Measurements from ENCODE around the gene LCNL1.

The LCNL1 gene

DNA sequence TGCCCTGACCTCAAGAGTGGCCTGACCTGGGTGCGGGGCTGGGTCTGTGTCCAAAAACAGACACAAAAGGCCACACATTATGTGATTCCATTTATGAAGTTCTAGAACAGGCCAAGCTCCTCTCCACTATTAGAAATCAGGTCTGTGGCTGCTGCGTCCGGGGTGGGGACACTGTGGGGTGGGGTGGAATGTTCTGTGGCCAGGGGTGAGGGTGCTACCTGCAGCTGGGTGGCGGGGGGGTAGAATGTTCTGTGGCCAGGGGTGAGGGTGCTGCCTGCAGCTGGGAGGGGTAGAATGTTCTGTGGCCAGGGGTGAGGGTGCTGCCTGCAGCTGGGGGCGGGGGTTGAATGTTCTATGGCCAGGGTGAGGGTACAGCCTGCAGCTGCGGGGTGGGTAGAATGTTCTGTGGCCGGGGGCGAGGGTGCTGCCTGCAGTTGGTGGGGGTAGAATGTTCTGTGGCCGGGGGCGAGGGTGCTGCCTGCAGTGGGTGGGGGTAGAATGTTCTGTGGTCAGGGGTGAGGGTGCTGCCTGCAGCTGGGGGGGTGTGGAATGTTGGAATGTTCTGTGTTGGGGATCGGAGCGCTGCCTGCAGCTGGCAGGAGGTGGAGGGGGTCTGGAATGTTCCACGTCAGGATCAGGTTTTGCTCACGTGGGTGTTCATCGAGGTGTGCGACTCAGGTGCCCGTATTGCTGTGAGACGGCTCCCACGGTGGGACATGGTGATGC, 22.4 kb upstream of the LCNL1 start:
- Histone ChIP-seq H3K36me3 (ENCODE audit: control insufficient read depth, insufficient read depth, low read length) (no peaks in the 10 kb centered on the region), H3K27me3 (ENCODE audit: control insufficient read depth, insufficient read depth, low read length, poor library complexity, severe bottlenecking) (no peaks in the 10 kb centered on the region), H3K4me3 (ENCODE audit: insufficient read depth, low read depth, low read length) (no peak overlapping the region), H3K9me3 (ENCODE audit: control insufficient read depth, low read length) (no peaks in the 10 kb centered on the region), H3K27ac (ENCODE audit: insufficient read depth, low read depth, low read length, poor library complexity, severe bottlenecking) (no peak overlapping the region), H3K4me1 (ENCODE audit: control insufficient read depth, insufficient read depth, low read length) (peaks cover 10% of the 10 kb centered on the region)
- 93 to 95% methylated on average over 18 to 19 of the region's 19 CpGs for WGBS, 2 experiments

DNA sequence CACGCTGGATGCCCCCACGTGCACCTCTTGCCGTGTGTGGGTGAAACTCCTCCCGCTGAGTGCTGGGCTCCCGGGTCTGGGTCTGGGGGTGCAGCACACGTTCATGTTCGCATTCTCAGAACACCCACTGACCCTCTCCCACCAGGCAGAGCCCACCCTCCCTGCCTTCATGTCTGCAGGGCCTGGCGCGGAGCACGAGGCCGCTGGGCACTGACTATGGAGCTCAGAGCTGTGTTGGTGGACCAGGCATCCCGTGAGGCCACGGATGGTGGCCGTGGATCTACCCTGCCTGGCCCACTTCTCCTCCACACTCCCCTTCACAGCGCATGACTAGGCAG, 21.9 kb upstream of the LCNL1 start:
- no peak overlapping the region for H3K27ac ChIP-seq (ENCODE audit: insufficient read depth, low read depth, low read length, poor library complexity, severe bottlenecking)
- 94 to 97% methylated on average over 15 of the region's 15 CpGs for WGBS, 2 experiments
- no peaks in the 10 kb centered on the region for H3K27me3 ChIP-seq (ENCODE audit: control insufficient read depth, insufficient read depth, low read length, poor library complexity, severe bottlenecking)
- H3K4me3 ChIP-seq (ENCODE audit: insufficient read depth, low read depth, low read length): no peak overlapping the region
- H3K4me1 ChIP-seq (ENCODE audit: control insufficient read depth, insufficient read depth, low read length): peaks cover 12% of the 10 kb centered on the region
- no peaks in the 10 kb centered on the region for H3K36me3 ChIP-seq (ENCODE audit: control insufficient read depth, insufficient read depth, low read length)
- no peaks in the 10 kb centered on the region for H3K9me3 ChIP-seq (ENCODE audit: control insufficient read depth, low read length)

DNA sequence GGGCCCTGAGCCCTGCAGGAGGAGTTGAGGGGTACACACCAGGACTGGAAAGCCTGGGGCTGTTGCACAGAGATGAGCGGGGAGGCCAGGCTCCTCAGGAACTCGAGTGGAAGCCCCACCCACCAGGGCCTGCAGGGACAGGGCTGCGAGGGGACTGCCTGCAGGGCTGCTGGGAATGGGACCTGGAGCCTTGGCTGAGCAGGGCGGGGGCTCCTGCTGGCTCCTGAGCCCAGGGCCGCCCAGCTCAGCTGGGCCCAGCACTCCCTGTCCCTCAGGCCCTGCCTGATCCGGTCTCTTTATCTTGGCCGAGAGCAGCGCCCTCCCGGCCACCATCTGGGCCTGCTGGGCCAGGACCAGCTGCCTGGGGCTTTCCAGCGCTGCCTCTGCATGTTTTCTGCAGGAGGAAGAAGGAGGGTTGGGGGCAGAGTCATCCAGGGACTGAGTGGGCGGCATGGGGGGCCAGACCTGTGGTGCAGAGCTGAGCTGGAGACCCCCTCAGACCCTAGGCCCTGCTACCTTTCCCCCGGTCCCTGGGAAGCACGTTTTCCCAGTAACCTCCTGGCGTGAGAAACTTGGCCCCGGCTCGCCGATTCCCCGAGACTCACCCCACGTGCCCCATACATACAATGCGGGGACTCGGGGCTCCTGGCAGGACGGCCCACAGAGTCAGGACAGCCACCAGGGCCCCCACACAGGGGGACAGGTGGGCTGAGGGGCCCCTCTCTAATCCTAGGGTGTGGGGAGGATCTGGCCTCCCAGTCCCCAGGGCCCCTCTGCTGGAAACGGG, 21.3 kb upstream of the LCNL1 start:
- no peaks in the 10 kb centered on the region for H3K27me3 ChIP-seq (ENCODE audit: control insufficient read depth, insufficient read depth, low read length, poor library complexity, severe bottlenecking)
- 81% methylated on average over 23 of the region's 23 CpGs for WGBS, 2 experiments
- H3K4me1 ChIP-seq (ENCODE audit: control insufficient read depth, insufficient read depth, low read length): peaks cover 16% of the 10 kb centered on the region
- no peaks in the 10 kb centered on the region for H3K9me3 ChIP-seq (ENCODE audit: control insufficient read depth, low read length)
- no peak overlapping the region for H3K27ac ChIP-seq (ENCODE audit: insufficient read depth, low read depth, low read length, poor library complexity, severe bottlenecking)
- H3K4me3 ChIP-seq (ENCODE audit: insufficient read depth, low read depth, low read length): no peak overlapping the region
- no peaks in the 10 kb centered on the region for H3K36me3 ChIP-seq (ENCODE audit: control insufficient read depth, insufficient read depth, low read length)

GRCh38 chr9:136962163-136962562, 20.6 kb upstream of the LCNL1 start:
- no peak overlapping the region for H3K27ac ChIP-seq (ENCODE audit: insufficient read depth, low read depth, low read length, poor library complexity, severe bottlenecking)
- WGBS, 2 experiments: 95% methylated on average over 9 of the region's 9 CpGs
- no peaks in the 10 kb centered on the region for H3K9me3 ChIP-seq (ENCODE audit: control insufficient read depth, low read length)
- H3K4me3 ChIP-seq (ENCODE audit: insufficient read depth, low read depth, low read length): no peak overlapping the region
- H3K27me3 ChIP-seq (ENCODE audit: control insufficient read depth, insufficient read depth, low read length, poor library complexity, severe bottlenecking): no peaks in the 10 kb centered on the region
- H3K36me3 ChIP-seq (ENCODE audit: control insufficient read depth, insufficient read depth, low read length): no peaks in the 10 kb centered on the region
- H3K4me1 ChIP-seq (ENCODE audit: control insufficient read depth, insufficient read depth, low read length): peaks cover 16% of the 10 kb centered on the region

DNA sequence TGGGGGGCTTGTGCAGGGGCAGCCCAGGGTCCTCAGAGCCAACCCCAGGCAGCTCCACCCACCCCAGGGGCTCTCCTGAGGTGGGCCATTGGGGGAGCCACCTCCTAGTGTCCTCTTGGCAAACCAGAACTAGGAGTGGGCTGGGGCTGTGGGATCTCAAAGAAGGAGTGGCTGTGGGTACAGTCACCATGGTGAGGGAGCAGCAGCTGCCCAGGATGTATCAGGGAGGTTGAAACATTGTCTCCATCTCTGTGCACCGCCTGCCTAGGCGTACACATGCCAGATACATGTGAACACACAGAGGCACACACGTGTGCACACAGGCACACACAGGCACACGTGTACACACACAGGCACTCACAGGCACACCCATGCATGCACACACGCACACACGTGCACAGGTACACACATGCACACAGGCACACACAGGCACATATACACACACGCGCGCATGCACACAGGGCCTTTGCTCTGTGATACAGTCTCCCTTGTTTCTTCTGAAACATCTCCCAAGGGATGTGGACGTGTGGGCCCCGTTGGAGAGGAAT, 20.0 kb upstream of the LCNL1 start:
- no peak overlapping the region for H3K4me3 ChIP-seq (ENCODE audit: insufficient read depth, low read depth, low read length)
- no peaks in the 10 kb centered on the region for H3K36me3 ChIP-seq (ENCODE audit: control insufficient read depth, insufficient read depth, low read length)
- H3K4me1 ChIP-seq (ENCODE audit: control insufficient read depth, insufficient read depth, low read length): peaks cover 16% of the 10 kb centered on the region
- WGBS, 2 experiments: 92% methylated on average over 11 of the region's 11 CpGs
- H3K27me3 ChIP-seq (ENCODE audit: control insufficient read depth, insufficient read depth, low read length, poor library complexity, severe bottlenecking): no peaks in the 10 kb centered on the region
- H3K9me3 ChIP-seq (ENCODE audit: control insufficient read depth, low read length): no peaks in the 10 kb centered on the region
- H3K27ac ChIP-seq (ENCODE audit: insufficient read depth, low read depth, low read length, poor library complexity, severe bottlenecking): no peak overlapping the region

- Histone ChIP-seq H3K4me1 (ENCODE audit: control insufficient read depth, insufficient read depth, low read length) (peaks cover 16% of the 10 kb centered on the region), H3K4me3 (ENCODE audit: insufficient read depth, low read depth, low read length) (no peak overlapping the region), H3K27ac (ENCODE audit: insufficient read depth, low read depth, low read length, poor library complexity, severe bottlenecking) (no peak overlapping the region), H3K36me3 (ENCODE audit: control insufficient read depth, insufficient read depth, low read length) (no peaks in the 10 kb centered on the region), H3K27me3 (ENCODE audit: control insufficient read depth, insufficient read depth, low read length, poor library complexity, severe bottlenecking) (no peaks in the 10 kb centered on the region), H3K9me3 (ENCODE audit: control insufficient read depth, low read length) (no peaks in the 10 kb centered on the region)
- WGBS, 2 experiments: 94% methylated on average over 15 of the region's 15 CpGs
Measured at GRCh38 chr9:136963341-136963740, 19.5 kb upstream of the LCNL1 start.

DNA sequence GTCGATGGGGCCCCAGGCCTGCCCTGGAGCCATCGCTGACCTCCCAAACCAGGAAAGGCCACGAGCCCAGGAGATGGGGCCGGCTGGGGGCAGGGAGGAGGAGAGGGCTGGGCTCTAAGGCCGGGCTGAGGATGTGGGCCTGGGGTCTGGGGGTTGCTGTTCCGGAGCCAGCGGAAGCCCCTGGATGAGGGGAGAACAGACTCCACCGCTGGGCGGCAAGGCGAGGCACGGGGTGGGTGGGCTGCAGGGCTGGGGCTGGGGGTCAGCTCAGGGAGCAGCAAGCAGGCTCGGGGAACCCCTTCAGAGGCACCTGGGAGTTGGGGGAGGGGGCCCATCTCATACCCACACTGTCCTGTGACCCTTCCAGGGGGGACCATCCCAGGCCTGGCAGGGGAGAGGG, 19.0 kb upstream of the LCNL1 start:
- WGBS, 2 experiments: 86 to 87% methylated on average over 12 of the region's 12 CpGs
- Histone ChIP-seq H3K27me3 (ENCODE audit: control insufficient read depth, insufficient read depth, low read length, poor library complexity, severe bottlenecking) (no peaks in the 10 kb centered on the region), H3K4me1 (ENCODE audit: control insufficient read depth, insufficient read depth, low read length) (peaks cover 16% of the 10 kb centered on the region), H3K9me3 (ENCODE audit: control insufficient read depth, low read length) (no peaks in the 10 kb centered on the region), H3K4me3 (ENCODE audit: insufficient read depth, low read depth, low read length) (no peak overlapping the region), H3K27ac (ENCODE audit: insufficient read depth, low read depth, low read length, poor library complexity, severe bottlenecking) (no peak overlapping the region), H3K36me3 (ENCODE audit: control insufficient read depth, insufficient read depth, low read length) (no peaks in the 10 kb centered on the region)

- H3K4me1 ChIP-seq (ENCODE audit: control insufficient read depth, insufficient read depth, low read length): peaks cover 16% of the 10 kb centered on the region
- no peak overlapping the region for H3K27ac ChIP-seq (ENCODE audit: insufficient read depth, low read depth, low read length, poor library complexity, severe bottlenecking)
- H3K27me3 ChIP-seq (ENCODE audit: control insufficient read depth, insufficient read depth, low read length, poor library complexity, severe bottlenecking): no peaks in the 10 kb centered on the region
- H3K9me3 ChIP-seq (ENCODE audit: control insufficient read depth, low read length): no peaks in the 10 kb centered on the region
- H3K4me3 ChIP-seq (ENCODE audit: insufficient read depth, low read depth, low read length): no peak overlapping the region
- H3K36me3 ChIP-seq (ENCODE audit: control insufficient read depth, insufficient read depth, low read length): no peaks in the 10 kb centered on the region
- 86 to 87% methylated on average over 22 of the region's 22 CpGs for WGBS, 2 experiments
Measured at GRCh38 chr9:136964171-136964689, 18.6 kb upstream of the LCNL1 start.

GRCh38 chr9:136964833-136965422, 17.9 kb upstream of the LCNL1 start:
- H3K36me3 ChIP-seq (ENCODE audit: control insufficient read depth, insufficient read depth, low read length): no peaks in the 10 kb centered on the region
- H3K9me3 ChIP-seq (ENCODE audit: control insufficient read depth, low read length): no peaks in the 10 kb centered on the region
- peaks cover 13% of the 10 kb centered on the region for H3K4me1 ChIP-seq (ENCODE audit: control insufficient read depth, insufficient read depth, low read length)
- no peak overlapping the region for H3K27ac ChIP-seq (ENCODE audit: insufficient read depth, low read depth, low read length, poor library complexity, severe bottlenecking)
- 92 to 94% methylated on average over 26 of the region's 26 CpGs for WGBS, 2 experiments
- no peak overlapping the region for H3K4me3 ChIP-seq (ENCODE audit: insufficient read depth, low read depth, low read length)
- H3K27me3 ChIP-seq (ENCODE audit: control insufficient read depth, insufficient read depth, low read length, poor library complexity, severe bottlenecking): no peaks in the 10 kb centered on the region
